GM20431 (cell line): ENCODE data around the gene HPSE2.
"Not testable (repeated sequence)": the region's sequence is repeated elsewhere in the genome, so short reads cannot be mapped to it uniquely, and the experiment has no call there.

Source experiments
- in situ Hi-C: fragments of 300-500 bp; cut with MseI, MboI; formaldehyde crosslinking; loops from one replicate; pipeline ENCODE4 v1.15.0; 2020; ENCODE audit warnings: low sequenced_read_pairs; ENCODE audit not compliant: unreplicated experiment

HPSE2 gene

DNA sequence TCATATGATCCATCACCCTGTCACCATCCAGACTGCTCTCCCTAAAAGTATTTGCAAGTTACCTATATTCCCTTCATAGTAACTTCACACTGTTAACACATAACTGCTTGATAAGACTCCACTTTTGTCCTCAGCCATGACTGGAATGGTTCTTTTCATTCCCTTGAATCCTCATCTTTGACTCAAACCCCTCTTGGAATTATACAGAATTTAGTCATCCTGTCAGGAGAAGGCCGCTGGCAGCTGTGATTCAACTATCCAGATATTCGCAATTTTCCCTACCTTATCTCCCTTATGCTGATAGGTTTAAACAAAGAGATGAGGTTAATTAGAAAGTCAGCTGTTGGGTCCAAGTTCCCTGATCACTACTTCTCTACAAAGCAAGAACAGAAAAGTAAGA, 646.0 kb downstream of the HPSE2 start:
- in situ Hi-C loops: no loop called here

DNA sequence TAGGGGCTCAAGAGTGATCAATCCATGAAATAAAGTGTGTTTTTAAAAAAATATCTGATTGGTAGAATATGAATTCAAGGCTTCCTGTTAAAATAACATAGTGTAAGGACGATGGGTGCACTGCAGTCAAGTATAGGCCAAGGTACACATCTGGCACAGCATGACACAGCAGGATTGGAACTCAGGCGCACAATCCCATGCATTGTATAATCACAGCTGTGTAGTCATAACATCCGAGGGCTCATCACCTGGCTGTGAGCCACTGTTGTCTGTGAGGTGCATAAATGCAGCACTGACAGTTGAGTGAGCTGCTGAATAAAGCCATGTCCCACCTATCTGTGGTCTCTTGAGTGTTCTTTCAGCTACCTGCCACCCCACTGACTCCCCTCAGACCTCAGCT, 646.6 kb downstream of the HPSE2 start:
- in situ Hi-C loops: no loop called here

DNA sequence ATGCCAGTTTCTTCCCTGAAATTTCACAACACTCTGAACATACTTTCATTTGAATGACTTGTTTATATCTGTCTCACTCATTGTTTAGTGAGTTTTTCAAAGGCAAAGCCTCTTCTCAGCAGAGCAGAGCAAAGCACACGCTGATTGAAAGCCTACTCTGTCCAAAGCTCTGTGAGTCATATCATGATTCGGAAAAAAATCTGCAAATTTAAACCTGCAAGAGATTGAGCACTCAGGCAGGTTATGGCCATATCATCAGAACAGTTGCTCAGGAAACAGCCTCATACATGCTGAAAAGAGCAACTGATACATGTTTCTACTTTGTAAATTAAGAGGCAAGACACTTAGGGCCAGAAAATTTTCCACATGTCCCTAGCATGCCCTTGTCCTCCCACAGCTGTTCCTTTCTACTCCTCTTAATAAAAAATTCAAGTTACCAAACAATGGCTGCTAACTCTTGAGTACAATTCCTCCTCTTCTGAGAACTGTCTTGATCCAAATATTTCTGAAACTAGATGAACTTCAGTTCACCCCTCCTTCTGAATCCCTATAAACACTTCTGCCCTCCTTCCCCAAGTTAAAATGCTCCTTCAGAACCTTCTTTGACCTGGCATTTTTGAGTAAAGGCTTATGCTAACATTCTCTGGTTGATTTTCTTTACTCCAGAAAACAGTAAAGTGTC, 648.4 kb downstream of the HPSE2 start:
- in situ Hi-C loops: no loop called here

DNA sequence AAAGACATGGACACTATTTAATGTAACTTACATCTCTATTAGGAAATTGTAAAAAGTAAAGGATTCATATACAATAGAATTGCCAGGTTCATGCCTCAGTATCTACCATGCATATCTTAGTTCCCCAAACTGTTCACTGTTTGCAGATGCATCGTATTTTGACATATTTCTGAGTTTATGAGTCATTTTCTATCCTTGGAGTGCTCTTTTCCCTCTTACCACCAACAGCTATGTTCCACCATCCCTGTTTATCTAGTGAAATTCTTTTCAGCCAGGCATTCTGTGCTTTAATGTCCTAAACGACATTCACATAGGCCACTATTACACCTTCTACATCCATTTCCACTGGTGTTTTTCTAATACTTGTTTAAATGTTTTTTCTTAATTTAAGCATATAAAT, 649.6 kb downstream of the HPSE2 start:
- in situ Hi-C loops: no loop called here

DNA sequence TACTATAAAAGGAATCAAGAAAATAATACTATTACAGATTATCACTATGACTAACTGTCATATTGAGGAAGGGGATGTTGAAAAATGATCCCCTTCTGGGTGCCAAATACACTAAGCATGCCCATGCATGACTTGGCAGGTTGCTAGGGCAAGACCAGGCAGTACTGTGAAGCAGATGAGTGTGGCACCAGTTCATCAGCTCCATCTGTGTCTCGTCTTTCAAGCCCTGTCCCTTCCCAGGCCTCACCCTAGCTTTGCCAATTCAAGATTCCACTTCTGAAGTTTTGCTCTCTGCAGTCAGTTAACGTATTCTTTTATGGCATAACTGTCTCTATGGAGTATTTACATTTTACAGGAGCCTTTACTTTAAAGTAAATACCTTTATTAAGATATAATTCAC, 653.3 kb downstream of the HPSE2 start:
- in situ Hi-C loops: no loop called here

DNA sequence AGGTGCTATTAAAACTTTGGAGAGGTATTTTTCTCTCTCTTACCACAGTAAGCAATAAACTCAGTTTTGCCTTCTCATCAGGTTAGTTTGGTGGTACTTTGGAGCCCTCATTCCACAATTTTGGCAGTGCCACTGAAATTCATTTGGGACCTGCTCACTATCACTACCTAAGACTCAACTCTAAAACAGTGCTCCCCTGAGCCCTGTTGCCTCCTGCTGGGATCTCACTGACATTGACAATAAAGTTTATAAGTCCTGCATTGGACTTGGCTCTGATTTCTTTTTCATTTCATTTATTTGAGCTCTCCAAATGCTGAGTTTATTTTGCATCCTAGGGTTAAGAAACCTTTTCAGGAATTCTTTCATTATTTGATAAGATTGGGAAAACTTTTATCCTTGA, 658.1 kb downstream of the HPSE2 start:
- in situ Hi-C loops: no loop called here

DNA sequence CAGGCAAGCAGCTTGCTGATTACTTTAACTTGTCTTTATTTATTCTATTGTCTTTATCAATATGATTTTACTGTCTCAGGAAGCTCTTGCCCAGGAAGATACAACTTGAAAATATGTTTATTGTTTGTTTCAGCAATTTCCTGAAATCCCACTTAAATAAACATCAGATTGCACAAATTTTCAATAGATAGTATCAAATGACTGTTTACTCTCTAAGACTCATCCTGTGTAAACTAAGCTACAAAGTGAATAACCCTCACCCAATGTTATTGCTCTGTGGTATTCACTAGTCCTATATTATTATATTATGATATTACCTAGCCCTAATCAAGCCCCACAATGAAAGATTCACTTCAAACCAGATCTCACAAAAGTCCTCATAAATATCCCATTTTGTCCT, 658.5 kb downstream of the HPSE2 start:
- in situ Hi-C loops: no loop called here

DNA sequence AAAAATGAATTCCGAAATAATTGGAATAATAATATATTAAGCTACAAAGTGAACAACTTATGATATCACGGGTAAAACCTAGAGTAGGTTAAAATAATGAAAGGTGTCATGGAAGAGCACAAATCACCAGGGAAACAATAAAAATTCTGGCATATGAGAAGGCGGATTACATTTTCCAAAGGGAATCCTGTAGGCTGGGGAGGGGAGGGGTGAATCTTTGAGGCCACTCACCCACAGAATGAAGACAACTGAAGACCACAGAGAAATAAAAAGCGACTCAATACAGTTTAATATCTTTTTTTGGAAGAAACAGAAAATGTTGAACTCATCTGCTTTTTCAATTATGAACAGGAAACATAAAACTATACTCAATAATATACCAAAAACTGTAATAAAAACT, 659.6 kb downstream of the HPSE2 start:
- in situ Hi-C loops: no loop called here

DNA sequence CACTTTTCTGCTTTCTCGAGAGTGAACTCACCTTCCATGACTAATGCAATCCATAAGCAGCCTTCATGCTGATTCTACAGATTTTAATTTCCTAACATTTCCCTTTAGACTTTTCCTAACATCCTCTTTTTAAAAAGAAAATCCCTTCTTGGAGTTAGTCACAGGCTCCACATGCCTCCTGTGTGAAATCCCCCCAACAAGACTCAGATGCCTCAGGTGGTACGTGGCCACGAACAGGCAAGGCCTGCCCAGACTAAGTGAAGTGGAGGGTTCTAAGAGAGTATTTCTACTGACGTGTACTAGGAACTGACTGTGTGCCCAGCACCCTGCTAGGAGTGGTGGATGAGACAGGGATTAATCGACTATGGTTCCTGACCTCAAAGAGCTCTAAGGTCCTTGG, 663.1 kb downstream of the HPSE2 start:
- in situ Hi-C loops: no loop called here

DNA sequence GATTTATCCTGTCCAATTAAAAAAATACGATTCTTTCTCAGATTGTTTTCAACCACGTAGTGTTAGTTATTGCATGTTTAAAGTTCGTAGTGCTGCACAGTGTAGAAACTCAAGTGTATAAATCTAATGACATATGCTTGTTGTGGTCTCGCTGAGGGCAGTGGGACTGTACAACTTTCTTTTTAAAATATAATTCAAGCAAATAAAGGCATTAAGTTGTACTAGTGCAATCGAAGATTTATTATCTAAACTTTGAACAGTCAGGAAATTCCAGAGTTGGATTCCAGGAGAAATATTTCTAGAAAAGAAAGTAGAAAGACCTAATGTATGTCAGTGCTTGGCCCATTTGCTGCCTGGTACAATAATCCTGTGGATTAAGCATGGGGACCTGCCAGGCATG, 664.8 kb downstream of the HPSE2 start:
- in situ Hi-C loops: no loop called here

DNA sequence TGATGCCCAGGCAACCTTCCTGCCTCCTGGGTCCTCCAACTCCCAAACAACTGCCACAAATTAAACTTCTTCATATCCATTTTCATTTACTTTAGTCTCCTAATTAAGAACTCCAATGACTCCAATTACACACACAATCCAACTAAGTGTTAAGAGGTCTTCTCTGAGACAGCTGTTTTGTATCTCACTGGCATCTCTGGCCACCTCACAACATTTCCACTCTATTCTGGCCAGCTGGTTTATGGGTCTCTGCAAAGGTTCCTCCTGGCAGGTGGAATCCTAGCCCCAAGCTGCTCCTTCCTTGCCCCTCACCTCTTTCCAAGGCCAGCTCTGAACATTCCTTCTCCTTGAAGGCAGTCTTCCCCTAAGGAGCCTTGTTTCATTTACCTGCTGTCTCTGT, 665.8 kb downstream of the HPSE2 start:
- in situ Hi-C loops: no loop called here

DNA sequence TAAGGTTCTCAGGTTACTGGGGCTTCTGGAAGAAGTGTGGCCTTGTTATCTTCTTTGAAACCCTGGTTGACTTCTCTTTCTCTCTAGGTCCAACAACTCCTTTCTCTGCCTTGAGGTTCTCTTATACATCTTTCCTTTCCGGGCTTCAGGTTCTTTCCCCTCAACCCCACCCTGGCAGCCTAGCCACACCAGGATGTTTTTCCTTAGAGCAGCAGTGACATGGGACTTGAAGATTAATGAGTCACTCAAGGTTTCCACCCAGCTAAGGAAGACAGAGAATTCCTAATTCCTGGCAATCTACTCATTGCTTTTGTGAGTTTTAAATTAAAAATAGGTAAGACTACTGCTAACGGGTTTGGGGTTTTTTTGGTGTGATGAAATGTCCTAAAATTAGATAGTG, 667.1 kb downstream of the HPSE2 start:
- in situ Hi-C loops: no loop called here

DNA sequence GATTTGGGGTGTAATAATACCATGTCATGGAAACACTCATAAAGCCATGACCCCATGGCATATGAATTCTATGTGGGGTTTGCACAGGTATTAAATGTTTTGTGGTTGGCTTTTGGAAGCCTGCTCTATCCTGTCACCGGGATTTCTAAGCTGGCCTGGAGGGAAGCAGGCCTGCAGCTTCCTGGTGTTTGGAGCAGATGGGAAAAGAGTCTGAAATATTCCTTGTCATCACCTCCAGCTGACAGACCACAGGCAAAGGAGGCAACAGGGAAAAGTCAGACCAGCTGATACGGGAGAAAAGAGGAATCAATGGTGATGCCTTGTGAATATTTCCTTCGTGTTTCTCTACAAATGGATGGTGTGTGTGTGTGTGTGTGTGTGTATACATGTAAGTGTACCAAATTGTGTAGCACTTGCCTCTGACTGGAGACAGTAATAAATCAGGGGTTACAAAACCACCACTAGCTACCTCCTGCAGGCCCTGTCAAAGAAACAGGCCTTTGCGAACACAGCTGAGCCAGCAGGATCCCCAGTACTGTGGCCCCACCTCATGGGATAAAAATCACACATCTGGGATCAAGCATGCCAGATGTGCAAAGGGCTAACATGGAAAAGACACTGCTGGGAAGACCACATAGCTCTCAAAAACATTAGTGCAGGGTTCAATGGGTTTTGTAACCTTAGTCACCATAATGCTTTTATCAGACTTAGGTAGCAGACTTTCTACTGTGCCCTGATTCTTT, 668.1 kb downstream of the HPSE2 start:
- in situ Hi-C loops: no loop called here

DNA sequence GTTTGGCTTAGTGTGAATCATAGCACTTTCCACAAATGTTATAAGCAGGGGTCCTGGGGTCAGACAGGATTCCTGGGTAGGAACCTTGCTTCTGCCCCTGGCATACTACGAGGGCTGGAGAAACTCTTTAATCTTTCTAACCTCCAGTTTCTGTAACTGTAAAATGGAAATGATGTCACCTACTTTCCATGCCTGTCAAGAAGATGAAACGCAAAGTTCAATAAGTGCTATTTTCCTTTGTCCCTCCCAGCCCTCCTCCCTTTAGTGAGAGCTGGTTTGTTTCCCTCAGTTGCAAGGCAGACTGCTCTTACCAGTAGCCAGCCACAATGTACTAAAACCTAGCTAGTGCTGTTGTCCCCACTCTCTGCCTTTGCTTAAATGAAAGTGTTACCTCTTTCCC, 671.8 kb downstream of the HPSE2 start:
- in situ Hi-C loops: no loop called here

DNA sequence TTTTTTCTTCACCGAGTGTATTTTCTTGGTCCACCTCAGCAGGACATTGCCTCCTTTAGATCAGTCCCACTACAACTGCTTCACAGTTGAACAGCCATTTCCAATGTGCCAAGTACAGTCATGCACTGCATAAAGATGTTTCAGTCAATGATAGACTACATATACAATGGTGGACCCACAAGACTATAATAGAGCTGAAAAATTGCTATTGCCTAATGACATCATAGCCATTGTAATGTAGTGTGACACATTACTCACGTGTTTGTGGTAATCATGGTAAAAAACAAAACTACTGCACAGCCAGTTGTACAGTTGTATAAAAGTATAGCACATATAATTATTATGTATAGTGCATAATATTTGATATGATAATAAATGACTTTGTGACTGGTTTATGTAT, 675.1 kb downstream of the HPSE2 start:
- in situ Hi-C loops: no loop called here

DNA sequence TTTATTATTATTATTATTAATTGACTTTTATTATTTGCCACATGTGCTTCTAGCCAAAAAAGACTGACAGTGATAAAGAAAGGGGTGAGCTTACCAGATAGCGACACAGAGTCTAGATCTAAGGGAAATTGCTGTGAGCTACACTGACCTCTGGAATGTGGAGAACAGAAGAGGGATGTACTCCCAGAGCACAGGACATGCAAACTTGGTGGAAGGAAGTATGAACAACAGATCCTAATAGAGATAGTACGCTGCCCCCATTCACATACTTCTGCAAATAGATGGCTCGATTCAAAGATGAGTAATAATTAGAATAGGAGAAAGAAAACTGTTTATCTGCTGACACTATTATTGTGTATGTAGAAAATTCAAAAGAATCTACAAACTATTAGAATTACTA, 679.6 kb downstream of the HPSE2 start:
- in situ Hi-C loops: no loop called here

DNA sequence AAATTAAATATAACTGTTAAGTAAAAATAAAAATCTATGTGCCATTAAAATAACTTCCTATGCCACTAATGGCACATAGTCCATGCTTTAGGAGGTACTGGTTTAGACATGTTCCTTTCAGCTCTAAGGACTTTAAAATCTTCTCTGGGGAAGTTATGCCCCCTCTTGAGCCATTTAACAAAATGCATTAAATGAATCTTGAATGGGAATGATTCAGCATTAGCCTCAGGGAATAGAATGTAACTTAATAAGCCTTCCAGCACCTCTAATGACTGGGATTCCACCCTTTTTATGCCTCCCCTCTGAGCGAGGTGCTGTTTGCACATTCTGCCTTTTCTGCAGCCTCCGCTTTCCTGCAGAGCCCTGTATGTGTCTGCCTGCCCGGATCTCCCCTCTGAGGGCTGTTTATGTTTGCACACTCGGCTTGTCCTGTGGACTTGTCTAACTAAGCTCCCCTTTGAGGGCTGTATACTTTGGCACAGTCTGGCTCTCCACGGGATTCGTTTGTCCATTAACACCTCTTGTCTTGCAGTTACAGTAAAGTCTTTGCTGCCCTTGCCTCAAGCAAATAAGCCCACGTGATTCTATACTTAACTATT, 680.5 kb downstream of the HPSE2 start:
- in situ Hi-C loops: no loop called here

DNA sequence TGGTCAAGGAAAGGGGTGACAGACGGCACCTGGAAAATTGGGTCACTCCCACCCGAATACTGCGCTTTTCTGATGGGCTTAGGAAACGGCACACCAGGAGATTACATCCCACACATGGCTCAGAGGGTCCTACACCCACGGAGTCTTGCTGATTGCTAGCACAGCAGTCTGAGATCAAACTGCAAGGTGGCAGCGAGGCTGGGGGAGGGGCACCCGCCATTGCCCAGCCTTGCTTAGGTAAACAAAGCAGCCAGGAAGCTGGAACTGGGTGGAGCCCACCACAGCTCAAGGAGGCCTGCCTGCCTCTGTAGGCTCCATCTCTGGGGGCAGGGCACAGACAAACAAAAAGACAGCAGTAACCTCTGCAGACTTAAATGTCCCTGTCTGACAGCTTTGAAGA, 694.1 kb downstream of the HPSE2 start:
- in situ Hi-C loops: not testable (repeated sequence)

DNA sequence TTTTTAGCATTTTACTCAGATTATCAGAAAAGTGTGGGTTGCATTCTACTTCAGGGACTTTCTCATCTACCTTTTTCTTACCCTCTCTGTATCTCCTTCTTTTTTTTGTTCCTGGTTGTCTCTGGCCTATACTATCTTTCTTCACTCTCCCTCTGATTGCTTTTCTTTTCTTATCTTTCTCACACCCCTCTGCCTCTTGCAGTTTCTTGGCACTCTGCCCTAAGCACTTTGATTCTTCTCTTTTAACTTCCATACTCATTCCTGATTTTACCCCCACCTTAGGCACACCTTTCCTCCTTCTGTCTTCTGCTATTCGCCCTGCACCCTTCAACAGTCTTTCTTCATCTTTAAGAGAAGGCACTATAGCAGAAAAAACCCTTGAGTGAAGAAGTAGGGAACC, 696.1 kb downstream of the HPSE2 start:
- in situ Hi-C loops: no loop called here

DNA sequence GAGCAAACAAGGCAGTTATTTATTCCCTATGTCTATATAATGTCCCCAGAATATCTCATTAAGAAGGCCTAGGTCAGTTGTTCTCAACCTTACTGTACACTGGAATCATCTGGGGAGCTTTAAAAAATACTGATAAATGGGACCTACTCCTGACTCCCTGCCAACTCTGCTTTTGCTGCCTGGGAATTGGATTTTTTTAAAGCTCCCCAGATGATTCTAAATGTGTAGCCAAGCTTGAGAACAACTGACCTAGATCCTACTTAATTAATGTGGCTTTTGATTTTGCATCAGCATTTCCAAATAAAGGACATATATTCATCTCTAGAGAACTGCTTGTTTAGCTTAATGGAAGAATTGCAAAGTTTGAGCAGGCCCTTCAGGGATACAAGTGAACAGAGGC, 697.2 kb downstream of the HPSE2 start:
- in situ Hi-C loops: no loop called here

DNA sequence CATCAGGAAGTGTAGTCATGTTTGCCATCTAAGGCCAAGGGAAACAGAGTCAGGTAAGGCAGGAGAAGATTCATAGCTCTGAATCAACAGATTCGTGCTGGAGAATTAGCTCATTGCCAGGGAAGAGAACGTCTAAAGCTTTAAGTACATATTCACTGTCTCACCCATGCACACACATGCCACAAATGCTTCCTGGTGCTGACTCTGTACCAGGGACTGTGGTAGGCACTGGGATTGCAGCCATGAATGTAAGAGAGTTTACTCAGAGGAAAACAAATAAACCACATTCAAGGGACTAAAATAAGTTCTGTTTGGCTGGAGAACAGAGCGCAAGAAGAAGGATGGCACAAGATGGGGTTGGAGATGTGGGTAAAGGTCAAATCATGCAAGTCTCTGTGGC, 699.1 kb downstream of the HPSE2 start:
- in situ Hi-C loops: no loop called here
